ENCODE results near the gene FGF4.

DNA sequence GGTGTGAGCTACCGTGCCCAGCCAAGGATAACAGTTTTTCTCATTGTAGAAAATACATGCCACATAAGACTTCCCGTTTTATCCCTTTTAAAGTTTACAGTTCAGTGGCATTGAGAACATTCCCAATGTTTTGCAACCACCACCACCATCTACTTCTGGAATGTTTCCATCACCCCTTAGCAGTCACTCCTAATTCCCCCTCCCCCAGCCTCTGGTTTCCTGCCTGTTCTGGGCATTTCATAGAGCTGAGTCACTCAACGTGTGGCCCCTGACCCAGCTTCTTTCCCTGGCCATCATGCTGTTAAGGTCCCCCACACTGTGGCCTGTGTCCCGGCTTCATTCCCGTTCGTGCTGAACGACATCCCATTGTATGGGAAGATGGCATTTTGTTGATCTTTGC lies 30.7 kb downstream of the FGF4 start:
- TF ChIP-seq POLR2A (IDR thresholded peaks at IDR 0.05), result no peak
- TF ChIP-seq, protein P1, sequence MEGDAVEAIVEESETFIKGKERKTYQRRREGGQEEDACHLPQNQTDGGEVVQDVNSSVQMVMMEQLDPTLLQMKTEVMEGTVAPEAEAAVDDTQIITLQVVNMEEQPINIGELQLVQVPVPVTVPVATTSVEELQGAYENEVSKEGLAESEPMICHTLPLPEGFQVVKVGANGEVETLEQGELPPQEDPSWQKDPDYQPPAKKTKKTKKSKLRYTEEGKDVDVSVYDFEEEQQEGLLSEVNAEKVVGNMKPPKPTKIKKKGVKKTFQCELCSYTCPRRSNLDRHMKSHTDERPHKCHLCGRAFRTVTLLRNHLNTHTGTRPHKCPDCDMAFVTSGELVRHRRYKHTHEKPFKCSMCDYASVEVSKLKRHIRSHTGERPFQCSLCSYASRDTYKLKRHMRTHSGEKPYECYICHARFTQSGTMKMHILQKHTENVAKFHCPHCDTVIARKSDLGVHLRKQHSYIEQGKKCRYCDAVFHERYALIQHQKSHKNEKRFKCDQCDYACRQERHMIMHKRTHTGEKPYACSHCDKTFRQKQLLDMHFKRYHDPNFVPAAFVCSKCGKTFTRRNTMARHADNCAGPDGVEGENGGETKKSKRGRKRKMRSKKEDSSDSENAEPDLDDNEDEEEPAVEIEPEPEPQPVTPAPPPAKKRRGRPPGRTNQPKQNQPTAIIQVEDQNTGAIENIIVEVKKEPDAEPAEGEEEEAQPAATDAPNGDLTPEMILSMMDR (IDR thresholded peaks at IDR 0.05), result no peak
